Esophagus muscularis mucosa (tissue), 4 donors: ENCODE measurements around the gene ATE1. TPM values are rescaled to one million over a fixed set of nuclear protein-coding genes. Genes with fewer than 3 reads are reported as not detected.
"Not testable (repeated sequence)": the region's sequence is repeated elsewhere in the genome, so short reads cannot be mapped to it uniquely, and the experiment has no call there.

Source experiments
- DNase-seq: peaks from one replicate; pipeline ENCODE4 v3.0.0-alpha.2; 2017; ENCODE audit errors: extremely low spot score
- H3K27ac ChIP-seq, 4 donors: fragments of 200-600 bp; sonication (generic); replicated peaks in 1 of 4; 1 replicate in 3 of 4; 2 replicates in 1 of 4; pipeline ENCODE4 v1.5.1; 2016 to 2019; ENCODE audit warnings: mild to moderate bottlenecking in 1 of 4
- H3K27me3 ChIP-seq, 4 donors: fragments of 200-600 bp; sonication (generic); one replicate each; pipeline versions ENCODE4 v1.5.1 to v1.6.0; 2016 to 2019
- H3K36me3 ChIP-seq, 4 donors: fragments of 200-600 bp; sonication (generic); one replicate each; pipeline ENCODE4 v1.5.1; 2016 to 2019
- H3K4me1 ChIP-seq, 4 donors: fragments of 200-600 bp; sonication (generic); one replicate each; pipeline ENCODE4 v1.5.1; 2016 to 2019
- H3K4me3 ChIP-seq, 4 donors: fragments of 200-600 bp; sonication (generic); 1 replicate in 2 of 4; 2 replicates in 2 of 4; pipeline ENCODE4 v1.5.1; 2016 to 2019; ENCODE audit warnings: mild to moderate bottlenecking in 4 of 4, moderate library complexity in 1 of 4
- H3K9me3 ChIP-seq, 4 donors: fragments of 200-600 bp; sonication (generic); 1 replicate in 3 of 4; 2 replicates in 1 of 4; pipeline ENCODE4 v1.5.1; 2016 to 2019
- CTCF ChIP-seq, 3 experiments: fragments of 200-600 bp in 2 of 3; fragments of 450-650 bp in 1 of 3; sonication (generic) in 2 of 3; IDR thresholded peaks; one replicate each; pipeline ENCODE4 v1.5.1; 2017 to 2019; ENCODE audit warnings: antibody characterized with exemption in 3 of 3, mild to moderate bottlenecking in 2 of 3, moderate library complexity in 1 of 3
- EP300 ChIP-seq: sonication (generic); formaldehyde crosslinking; IDR thresholded peaks from one replicate; pipeline ENCODE4 v1.6.1; 2017; ENCODE audit warnings: antibody characterized with exemption
- POLR2A ChIP-seq: fragments of 450-650 bp; IDR thresholded peaks from one replicate; pipeline ENCODE4 v1.6.1; 2017; ENCODE audit warnings: antibody characterized with exemption, moderate library complexity, mild to moderate bottlenecking, low read depth
- POLR2AphosphoS5 ChIP-seq, 2 donors: sonication (generic); formaldehyde crosslinking; IDR thresholded peaks; one replicate each; pipeline ENCODE4 v1.6.1; 2017; ENCODE audit warnings: antibody characterized with exemption in 2 of 2
- WGBS: methylation state at CpG from one replicate; pipeline ENCODE4 v1.1.5; 2018; 5-methylcytosine and 5-hydroxymethylcytosine counted together
- intact Hi-C: fragments of 100-400 bp; cut with DNase I; formaldehyde crosslinking; loops from one replicate; pipeline ENCODE4 v1.15.1; 2023
- total RNA-seq, 4 donors: library from RNA; depleted of rRNA; stranded (reverse); fragments of >200 nt; gene quantifications; one replicate each; pipeline versions ENCODE4 v1.1.0 to v1.2.1, GENCODE V29; 2016

Gene ATE1
- total RNA-seq, 4 donors from 2014 or later, result 27.8 to 29.5 (median 28.4) TPM

GRCh38 chr10:121935702-121936101 is 7.9 kb upstream of the ATE1 start:
- no peak for TF ChIP-seq EP300
- TF ChIP-seq CTCF (IDR thresholded peaks at IDR 0.05), result no peak
- TF ChIP-seq POLR2A, result no peak
- TF ChIP-seq POLR2AphosphoS5 (IDR thresholded peaks at IDR 0.05), result no peak
- intact Hi-C loops, result no loop called here

GRCh38 chr10:121930268-121931085 is 2.6 kb upstream of the ATE1 start:
- DNase-seq, H3K27me3 ChIP-seq, H3K4me3 ChIP-seq, H3K36me3 ChIP-seq, H3K9me3 ChIP-seq, intact Hi-C loops: not testable (repeated sequence)
- WGBS, result 75% methylated on average over 11 of the region's 11 CpGs
- Histone ChIP-seq H3K4me1 (peaks cover 15 to 35% (median 30%) of the 10 kb centered on the region in 4 donors), H3K27ac (peak overlapping the region in 1 of 4 donors; percentile 33)

More at GRCh38 chr10:121935702-121936101, 7.9 kb upstream of the ATE1 start:
- no peak overlapping the region for H3K27ac ChIP-seq
- H3K36me3 ChIP-seq, result peaks cover 0 to 7% (median 0%) of the 10 kb centered on the region in 4 donors
- 39% methylated on average over 7 of the region's 7 CpGs for WGBS
- no peak for DNase-seq
- no peaks in the 10 kb centered on the region for H3K9me3 ChIP-seq
- no peak overlapping the region for H3K4me3 ChIP-seq
- H3K27me3 ChIP-seq, result no peaks in the 10 kb centered on the region
- no peaks in the 10 kb centered on the region for H3K4me1 ChIP-seq

DNA sequence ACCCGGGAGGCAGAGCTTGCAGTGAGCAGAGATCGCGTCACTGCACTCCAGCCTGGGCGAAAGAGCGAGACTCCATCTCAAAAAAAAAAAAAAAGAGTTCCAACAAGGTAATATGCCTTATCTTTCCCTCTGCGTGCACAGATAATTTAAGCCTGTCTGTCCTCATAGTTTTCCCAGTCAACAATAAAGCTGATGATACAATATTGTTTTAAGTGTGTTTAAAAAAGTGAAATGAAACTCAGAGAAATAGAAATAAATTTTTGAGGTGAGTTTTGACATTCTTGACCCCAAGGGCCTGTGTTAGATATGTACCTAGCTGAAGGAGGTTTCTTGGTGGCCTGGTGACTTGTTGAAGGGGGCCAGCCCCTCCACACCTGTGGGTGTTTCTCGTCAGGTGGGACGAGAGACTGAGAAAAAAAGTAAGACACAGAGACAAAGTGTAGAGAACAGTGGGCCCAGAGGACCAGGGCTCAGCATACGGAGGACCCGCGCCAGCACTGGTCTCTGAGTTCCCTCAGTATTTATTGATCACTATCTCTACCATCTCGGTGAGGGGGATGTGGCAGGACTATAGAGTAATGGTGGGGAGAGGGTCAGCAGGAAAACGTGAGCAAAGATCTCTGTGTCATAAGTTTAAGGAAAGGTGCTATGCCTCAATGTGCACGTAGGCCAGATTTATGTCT is 1.9 kb upstream of the ATE1 start:
- intact Hi-C loops, result loop anchor here (5.0 kb wide), 2 partner anchors 43 to 123 kb away; no protein-coding TSS in a partner anchor
- Histone ChIP-seq H3K4me1 (peaks cover 15 to 41% (median 31%) of the 10 kb centered on the region in 4 donors), H3K27ac (peak overlapping the region in 1 of 4 donors; percentile 33)
- H3K27me3 ChIP-seq, H3K4me3 ChIP-seq, H3K9me3 ChIP-seq, H3K36me3 ChIP-seq, DNase-seq: not testable (repeated sequence)
- WGBS, result 84% methylated on average over 14 of the region's 14 CpGs

- peak overlapping the region; percentile 96 to 100 (median 99) for H3K4me3 ChIP-seq
- peaks cover 0 to 7% (median 3%) of the 10 kb centered on the region in 4 donors for H3K36me3 ChIP-seq
- H3K27me3 ChIP-seq, result no peaks in the 10 kb centered on the region
- intact Hi-C loops, result loop anchor here (5.0 kb wide), 2 partner anchors 44 to 124 kb away; no protein-coding TSS in a partner anchor
- no peak for DNase-seq
- peaks cover 15 to 42% (median 31%) of the 10 kb centered on the region in 4 donors for H3K4me1 ChIP-seq
- peak overlapping the region; percentile 99 to 100 (median 100) for H3K27ac ChIP-seq
- TF ChIP-seq POLR2AphosphoS5 (IDR thresholded peaks at IDR 0.05) (no peak), POLR2A (no peak), EP300 (no peak), CTCF (IDR thresholded peaks at IDR 0.05) (no peak)
- no peaks in the 10 kb centered on the region for H3K9me3 ChIP-seq
- 10% methylated on average over 4 of the region's 20 CpGs for WGBS
Observed at GRCh38 chr10:121928528-121928884, 675 bp upstream of the ATE1 start.

- 1% methylated on average over 30 of the region's 48 CpGs for WGBS
- DNase-seq, result no peak
- intact Hi-C loops, result loop anchor here (5.0 kb wide), 2 partner anchors 45 to 125 kb away; no protein-coding TSS in a partner anchor
Observed at GRCh38 chr10:121927318-121927840, 452 bp downstream of the ATE1 start.

More at GRCh38 chr10:121927318-121927840, 452 bp downstream of the ATE1 start:
- peak overlapping the region; percentile 99 to 100 (median 100) for H3K27ac ChIP-seq
- H3K27me3 ChIP-seq, result no peaks in the 10 kb centered on the region
- peak overlapping the region; percentile 96 to 100 (median 99) for H3K4me3 ChIP-seq
- H3K36me3 ChIP-seq, result peaks cover 0 to 17% (median 7%) of the 10 kb centered on the region in 4 donors
- no peaks in the 10 kb centered on the region for H3K9me3 ChIP-seq
- TF ChIP-seq CTCF (IDR thresholded peaks at IDR 0.05), result no peak
- peak in 1 of 2 donors; percentile 27 for TF ChIP-seq POLR2AphosphoS5 (IDR thresholded peaks at IDR 0.05)
- TF ChIP-seq EP300, result no peak
- H3K4me1 ChIP-seq, result peaks cover 15 to 42% (median 31%) of the 10 kb centered on the region in 4 donors
